MV-4-11 (cell line): ENCODE results near the gene APOBEC3C.
"Not testable (repeated sequence)": the region's sequence is repeated elsewhere in the genome, so short reads cannot be mapped to it uniquely, and the experiment has no call there.

ENCODE experiments used
- DNase-seq: peaks from one replicate; lab custom pipeline; 2025; lab: John Stamatoyannopoulos, UW

Gene APOBEC3C

GRCh38 chr22:39021552-39022250 is 7.6 kb downstream of the APOBEC3C start:
- no peak for DNase-seq

GRCh38 chr22:39024519-39025308 is 10.7 kb downstream of the APOBEC3C start:
- DNase-seq = no peak

- no peak for DNase-seq
These were observed 12.6 kb downstream of the APOBEC3C start for GRCh38 chr22:39026509-39027150.

GRCh38 chr22:39027717-39028116 is 13.7 kb downstream of the APOBEC3C start:
- DNase-seq = no peak

- no peak for DNase-seq
These were observed 14.2 kb downstream of the APOBEC3C start for GRCh38 chr22:39028281-39028680.

DNA sequence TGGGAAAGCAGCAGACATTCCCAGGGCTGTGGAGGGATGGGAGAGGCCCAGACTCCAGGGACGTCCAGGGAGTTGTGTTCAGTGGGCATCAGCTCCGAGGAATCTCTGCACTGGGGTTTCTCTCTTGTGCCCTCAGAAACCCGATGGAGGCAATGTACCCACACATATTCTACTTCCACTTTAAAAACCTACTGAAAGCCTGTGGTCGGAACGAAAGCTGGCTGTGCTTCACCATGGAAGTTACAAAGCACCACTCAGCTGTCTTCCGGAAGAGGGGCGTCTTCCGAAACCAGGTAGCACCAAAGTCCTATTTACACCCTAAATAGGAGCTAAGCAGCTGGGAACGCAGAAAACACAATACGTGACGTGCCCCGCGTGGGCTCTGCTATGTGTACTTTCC is 15.2 kb downstream of the APOBEC3C start:
- peak; percentile 76 for DNase-seq

DNA sequence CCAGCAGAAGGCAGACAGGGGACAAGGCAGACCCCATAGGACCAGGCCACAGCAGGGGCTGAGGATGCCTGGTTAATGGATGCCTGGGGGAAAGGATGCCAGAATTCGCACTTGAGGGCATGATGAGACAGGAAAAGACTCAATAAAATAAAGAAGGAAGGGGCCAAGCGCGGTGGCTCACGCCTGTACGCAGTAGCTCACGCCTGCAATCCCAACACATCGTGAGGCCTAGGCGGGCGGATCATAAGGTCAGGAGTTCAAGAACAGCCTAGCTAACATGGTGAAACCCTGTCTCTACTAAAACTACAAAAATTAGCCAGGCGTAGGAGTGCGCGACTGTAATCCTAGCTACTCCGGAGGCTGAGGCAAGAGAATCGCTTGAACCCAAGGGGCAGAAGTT is 16.6 kb downstream of the APOBEC3C start:
- peak; percentile 73 for DNase-seq

DNA sequence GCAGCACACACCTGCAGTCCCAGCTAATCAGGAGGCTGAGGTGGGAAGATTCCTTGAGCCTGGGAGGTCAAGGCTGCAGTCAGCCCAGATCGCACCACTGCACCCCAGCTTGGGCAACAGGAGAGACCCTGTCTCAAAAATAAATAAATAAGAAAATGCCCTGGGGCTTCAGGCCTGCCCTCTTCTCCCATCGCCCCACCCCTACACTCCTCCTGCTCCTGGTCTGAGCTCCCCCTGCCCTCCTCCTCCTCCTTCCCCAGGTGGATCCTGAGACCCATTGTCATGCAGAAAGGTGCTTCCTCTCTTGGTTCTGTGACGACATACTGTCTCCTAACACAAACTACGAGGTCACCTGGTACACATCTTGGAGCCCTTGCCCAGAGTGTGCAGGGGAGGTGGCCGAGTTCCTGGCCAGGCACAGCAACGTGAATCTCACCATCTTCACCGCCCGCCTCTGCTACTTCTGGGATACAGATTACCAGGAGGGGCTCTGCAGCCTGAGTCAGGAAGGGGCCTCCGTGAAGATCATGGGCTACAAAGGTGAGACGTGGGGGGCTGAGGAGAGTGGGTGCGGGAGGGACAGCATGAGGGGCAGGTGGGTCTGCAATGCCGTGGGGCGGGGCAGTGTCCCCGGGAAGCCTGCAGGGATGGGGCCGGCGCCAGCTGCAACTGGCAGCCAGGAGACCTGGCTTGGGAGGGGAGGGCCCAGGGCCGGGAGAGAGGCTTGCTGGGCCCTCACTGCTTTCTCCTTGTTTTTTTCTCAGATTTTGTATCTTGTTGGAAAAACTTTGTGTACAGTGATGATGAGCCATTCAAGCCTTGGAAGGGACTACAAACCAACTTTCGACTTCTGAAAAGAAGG is 17.6 kb downstream of the APOBEC3C start:
- not testable (repeated sequence) for DNase-seq

DNA sequence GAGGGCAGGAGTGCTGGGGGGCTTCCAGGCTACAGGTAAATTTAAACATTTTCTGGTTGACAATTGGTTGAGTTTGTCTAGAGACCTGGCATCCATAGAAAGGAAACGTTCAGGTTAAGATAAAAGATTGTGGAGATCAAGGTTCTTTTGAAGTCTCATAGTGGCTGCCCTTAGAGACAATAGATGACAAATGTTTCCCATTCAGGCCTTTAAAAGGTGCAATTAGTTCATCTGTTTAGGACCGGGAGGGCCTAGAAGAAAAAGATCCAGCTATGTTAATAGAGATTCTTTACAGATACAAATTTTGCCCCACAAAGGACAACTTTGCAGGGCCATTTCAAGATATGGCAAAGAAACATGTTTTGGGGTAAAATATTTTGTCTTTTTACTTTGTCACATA is 23.0 kb downstream of the APOBEC3C start:
- DNase-seq = not testable (repeated sequence)

DNA sequence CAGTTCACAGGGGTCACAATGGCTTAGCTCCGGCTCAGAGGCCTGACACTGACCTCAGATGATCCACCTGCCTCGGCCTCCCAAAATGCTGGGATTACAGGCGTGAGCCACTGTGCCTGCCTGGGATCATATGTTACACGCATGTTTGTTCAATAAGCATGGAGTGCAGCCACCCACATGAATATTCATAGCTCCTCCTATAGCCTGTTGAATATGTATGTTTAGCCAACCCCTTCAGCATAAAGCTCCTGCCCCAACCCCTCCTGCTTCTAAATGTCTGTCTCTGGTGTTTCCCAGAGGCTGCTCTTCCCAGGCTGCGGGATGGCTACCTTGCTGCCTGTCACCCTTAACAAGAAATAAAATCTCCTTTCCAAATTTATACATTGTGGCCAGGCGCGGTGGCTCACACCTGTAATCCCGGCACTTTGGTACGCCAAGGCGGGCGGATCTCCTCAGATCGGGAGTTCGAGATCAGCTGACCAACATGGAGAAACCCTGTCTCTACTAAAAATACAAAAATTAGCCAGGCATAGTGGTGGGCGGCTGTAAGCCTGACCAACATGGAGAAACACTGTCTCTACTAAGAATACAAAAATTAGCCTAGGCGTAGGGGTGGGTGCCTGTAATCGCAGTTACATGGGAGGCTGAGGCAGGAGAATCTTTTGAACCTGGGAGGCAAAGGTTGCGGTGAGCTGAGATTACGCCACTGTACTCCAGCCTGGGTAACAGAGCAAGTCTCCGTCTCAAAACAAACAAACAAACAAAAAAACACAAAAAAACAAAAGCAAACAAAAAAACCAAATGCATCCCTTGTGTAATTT is 25.5 kb downstream of the APOBEC3C start:
- DNase-seq = no peak

DNA sequence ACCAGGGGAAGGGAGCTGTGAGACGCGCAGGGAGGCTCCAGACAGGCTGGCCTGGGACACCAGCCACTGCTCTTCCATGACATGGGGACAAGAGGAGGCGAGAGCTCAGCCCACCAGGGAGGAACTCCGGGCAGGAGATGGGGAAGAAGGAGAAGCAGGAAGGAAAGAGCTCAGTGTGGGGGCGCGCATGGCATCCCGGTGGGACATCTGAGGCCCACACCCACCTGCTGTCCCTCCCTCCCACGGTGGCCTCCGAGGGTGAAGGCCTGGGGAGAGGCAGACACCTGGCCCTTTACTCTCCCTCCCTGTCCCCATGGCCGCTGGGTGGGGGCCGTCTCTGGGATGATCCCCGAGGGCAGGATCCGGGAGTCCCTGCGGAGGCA is 26.1 kb downstream of the APOBEC3C start:
- not testable (repeated sequence) for DNase-seq

DNA sequence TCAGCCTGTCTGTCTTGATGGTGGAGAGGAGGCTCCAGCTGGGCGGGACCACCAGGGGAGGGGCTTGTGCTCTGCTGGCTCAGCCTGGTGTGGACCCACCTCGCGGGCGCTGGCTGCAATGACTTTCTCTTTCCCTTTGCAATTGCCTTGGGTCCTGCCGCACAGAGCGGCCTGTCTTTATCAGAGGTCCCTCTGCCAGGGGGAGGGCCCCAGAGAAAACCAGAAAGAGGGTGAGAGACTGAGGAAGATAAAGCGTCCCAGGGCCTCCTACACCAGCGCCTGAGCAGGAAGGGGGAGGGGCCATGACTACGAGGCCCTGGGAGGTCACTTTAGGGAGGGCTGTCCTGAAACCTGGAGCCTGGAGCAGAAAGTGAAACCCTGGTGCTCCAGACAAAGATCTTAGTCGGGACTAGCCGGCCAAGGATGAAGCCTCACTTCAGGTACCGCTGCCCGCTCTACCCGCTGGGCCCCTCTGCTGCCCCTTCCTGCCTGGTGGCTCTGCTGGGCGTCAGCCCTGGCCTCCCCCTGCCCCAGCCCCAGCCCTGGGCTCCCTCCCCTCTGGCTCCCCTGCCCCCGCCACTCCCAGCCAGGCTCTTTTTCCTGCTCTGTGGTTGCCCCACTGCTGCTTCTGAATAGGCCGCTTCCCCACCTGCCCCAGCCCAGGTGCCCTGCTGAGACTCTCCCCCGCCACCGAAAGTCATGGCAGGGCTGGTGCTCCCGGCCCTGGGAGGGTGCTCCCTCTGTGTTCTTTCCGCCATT is 26.7 kb downstream of the APOBEC3C start, which contains the start of gene APOBEC3F:
Gene APOBEC3F (plus strand): TSS at position 327 of the 759 bp plus-strand sequence. CDS start 97 bp downstream, at position 424.
- peak; percentile 38 for DNase-seq

DNA sequence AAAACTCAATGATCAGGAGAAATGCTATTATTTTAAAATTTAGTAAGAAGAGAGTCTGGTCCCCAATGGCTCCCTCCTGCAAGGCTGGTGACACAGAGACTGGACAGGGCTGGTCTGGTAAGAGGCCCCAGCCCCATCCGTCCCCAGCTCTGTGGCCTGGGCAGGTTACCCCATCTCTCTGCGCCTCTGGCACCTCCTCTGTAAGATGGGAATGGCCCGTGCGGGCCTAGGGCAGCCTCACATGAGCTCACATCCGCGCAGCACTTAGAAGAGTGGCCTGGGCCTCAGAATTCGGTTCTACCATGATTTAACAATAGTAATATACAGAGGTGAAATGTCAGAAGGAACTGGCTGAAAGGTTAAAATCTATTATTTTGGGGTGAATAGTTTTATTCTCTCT is 27.9 kb downstream of the APOBEC3C start:
- DNase-seq = no peak

- DNase-seq = not testable (repeated sequence)
These were observed 29.0 kb downstream of the APOBEC3C start for GRCh38 chr22:39043063-39043462.

DNA sequence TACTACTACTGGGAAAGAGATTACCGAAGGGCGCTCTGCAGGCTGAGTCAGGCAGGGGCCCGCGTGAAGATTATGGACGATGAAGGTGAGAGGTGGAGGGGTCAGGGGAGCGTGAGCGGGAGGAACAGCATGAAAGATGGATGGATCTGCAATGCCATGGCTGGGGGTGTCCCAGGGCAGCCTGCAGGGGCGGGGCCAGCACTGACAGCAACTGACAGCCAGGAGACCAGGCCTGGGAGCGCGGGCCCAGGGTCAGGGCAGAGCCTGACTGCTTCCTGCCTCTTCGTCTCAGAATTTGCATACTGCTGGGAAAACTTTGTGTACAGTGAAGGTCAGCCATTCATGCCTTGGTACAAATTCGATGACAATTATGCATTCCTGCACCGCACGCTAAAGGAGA is 31.1 kb downstream of the APOBEC3C start:
- not testable (repeated sequence) for DNase-seq

GRCh38 chr22:39049486-39049885 is 35.4 kb downstream of the APOBEC3C start:
- not testable (repeated sequence) for DNase-seq

DNA sequence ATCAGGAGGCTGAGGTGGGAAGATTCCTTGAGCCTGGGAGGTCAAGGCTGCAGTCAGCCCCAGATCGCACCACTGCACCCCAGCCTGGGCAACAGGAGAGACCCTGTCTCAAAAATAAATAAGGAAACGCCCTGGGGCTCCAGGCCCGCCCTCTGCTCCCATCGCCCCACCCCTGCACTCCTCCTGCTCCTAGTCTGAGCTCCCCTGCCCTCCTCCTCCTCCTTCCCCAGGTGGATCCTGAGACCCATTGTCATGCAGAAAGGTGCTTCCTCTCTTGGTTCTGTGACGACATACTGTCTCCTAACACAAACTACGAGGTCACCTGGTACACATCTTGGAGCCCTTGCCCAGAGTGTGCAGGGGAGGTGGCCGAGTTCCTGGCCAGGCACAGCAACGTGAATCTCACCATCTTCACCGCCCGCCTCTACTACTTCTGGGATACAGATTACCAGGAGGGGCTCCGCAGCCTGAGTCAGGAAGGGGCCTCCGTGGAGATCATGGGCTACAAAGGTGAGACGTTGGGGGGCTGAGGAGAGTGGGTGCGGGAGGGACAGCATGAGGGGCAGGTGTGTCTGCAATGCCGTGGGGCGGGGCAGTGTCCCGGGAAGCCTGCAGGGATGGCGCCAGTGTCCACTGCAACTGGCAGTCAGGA is 37.9 kb downstream of the APOBEC3C start:
- not testable (repeated sequence) for DNase-seq

DNA sequence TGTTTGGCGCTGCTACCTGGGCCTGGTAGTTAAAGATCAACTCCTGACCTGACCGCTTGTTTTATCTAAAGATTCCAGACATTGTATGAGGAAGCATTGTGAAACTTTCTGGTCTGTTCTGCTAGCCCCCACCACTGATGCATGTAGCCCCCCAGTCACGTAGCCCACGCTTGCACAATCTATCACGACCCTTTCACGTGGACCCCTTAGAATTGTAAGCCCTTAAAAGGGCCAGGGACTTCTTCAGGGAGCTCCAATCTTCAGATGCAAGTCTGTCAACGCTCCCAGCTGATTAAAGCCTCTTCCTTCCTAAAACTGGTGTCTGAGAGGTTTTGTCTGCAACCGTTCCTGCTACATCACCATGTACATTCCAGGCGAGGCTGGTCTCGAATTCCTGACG is 41.6 kb downstream of the APOBEC3C start:
- no peak for DNase-seq

DNA sequence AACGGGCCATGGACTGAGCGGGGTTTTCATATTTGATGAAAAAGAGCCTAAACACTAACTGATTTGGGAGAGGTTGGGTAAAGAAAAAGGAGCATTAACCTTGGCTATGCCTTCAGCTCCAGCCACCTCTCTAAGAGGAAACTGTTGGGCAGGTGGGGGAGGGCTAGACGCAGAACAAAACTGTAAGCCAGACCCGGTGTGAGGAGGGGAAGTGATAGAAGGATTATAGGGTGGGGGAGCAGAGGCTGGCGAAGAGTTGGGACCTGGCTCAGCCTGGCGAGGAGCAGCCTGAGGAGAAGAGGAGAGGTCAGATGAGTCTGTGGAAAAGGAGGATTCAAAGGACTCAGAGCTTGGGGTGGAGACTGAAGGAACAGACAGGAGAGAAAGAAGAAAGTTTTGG is 47.2 kb downstream of the APOBEC3C start:
- DNase-seq = not testable (repeated sequence)

DNA sequence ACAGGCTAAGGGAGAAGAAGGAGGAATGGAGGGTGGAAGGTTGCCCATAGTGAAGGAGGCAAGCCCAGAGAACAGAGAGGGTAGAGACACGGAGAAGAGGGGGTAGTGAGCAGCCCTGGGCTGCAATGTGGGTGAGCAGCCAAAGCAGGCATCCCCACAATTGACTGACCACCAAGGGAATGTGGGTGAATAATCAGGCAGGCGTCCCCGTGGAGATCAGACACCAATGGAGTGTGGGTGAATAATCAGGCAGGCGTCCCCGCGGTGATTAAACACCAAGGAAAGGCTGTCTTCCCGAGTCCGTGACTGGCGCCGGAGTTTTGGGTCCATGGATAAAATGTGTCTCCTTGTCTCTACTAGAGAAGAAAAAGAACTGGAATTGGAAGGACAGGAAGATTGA is 47.9 kb downstream of the APOBEC3C start:
- DNase-seq = not testable (repeated sequence)
